Breast epithelium (tissue), 4 donors: Measurements from ENCODE around the gene FRAT1. TPM values are rescaled to one million over a fixed set of nuclear protein-coding genes. Genes with fewer than 3 reads are reported as not detected.

Experiments used
- DNase-seq, 2 donors: peaks; one replicate each; pipeline ENCODE4 v3.0.0-alpha.2; 2019; ENCODE audit warnings: low spot score in 2 of 2
- H3K27ac ChIP-seq, 2 donors: fragments of 200-600 bp; sonication (generic) in 1 of 2; one replicate each; pipeline ENCODE4 v1.5.1; 2016 to 2019; ENCODE audit warnings: mild to moderate bottlenecking in 1 of 2
- H3K27me3 ChIP-seq, 2 donors: fragments of 200-600 bp; sonication (generic) in 1 of 2; one replicate each; pipeline versions ENCODE4 v1.5.1 to v1.6.0; 2017 to 2019; ENCODE audit warnings: control low read depth in 1 of 2, mild to moderate bottlenecking in 1 of 2
- H3K36me3 ChIP-seq: fragments of 200-600 bp; one replicate; pipeline ENCODE4 v1.5.1; 2019
- H3K4me1 ChIP-seq, 2 donors: fragments of 200-600 bp; sonication (generic); one replicate each; pipeline ENCODE4 v1.5.1; 2016 to 2019; ENCODE audit warnings: control low read depth in 1 of 2
- H3K4me3 ChIP-seq, 3 donors: fragments of 200-600 bp; sonication (generic); 1 replicate in 2 of 3; 2 replicates in 1 of 3; pipeline ENCODE4 v1.5.1; 2016 to 2019; ENCODE audit warnings: mild to moderate bottlenecking in 3 of 3, moderate library complexity in 2 of 3
- H3K9me3 ChIP-seq, 2 donors: fragments of 200-600 bp; sonication (generic) in 1 of 2; one replicate each; pipeline ENCODE4 v1.5.1; 2016 to 2019; ENCODE audit warnings: control low read depth in 1 of 2
- CTCF ChIP-seq, 3 donors: fragments of 450-650 bp; IDR thresholded peaks; one replicate each; pipeline ENCODE4 v1.5.1; 2016 to 2017; ENCODE audit warnings: antibody characterized with exemption in 3 of 3, mild to moderate bottlenecking in 3 of 3, moderate library complexity in 3 of 3
- POLR2A ChIP-seq: fragments of 450-650 bp; IDR thresholded peaks from one replicate; pipeline ENCODE4 v1.6.1; 2016; ENCODE audit warnings: antibody characterized with exemption, mild to moderate bottlenecking, moderate library complexity
- POLR2AphosphoS5 ChIP-seq, 3 donors: sonication (generic); formaldehyde crosslinking; IDR thresholded peaks; one replicate each; pipeline ENCODE4 v1.6.1; 2017; ENCODE audit warnings: antibody characterized with exemption in 3 of 3
- intact Hi-C: fragments of 100-400 bp; cut with DNase I; formaldehyde crosslinking; loops from one replicate; pipeline ENCODE4 v1.15.1; 2023; ENCODE audit warnings: low total_unique reads
- total RNA-seq, 3 donors: library from RNA; depleted of rRNA; stranded (reverse); fragments of >200 nt; gene quantifications; one replicate each; pipeline ENCODE4 v1.1.0, GENCODE V29; 2016

FRAT1 gene
- total RNA-seq, 3 donors from 2014 or later, result 3.6 to 11.6 (median 9.8) TPM

GRCh38 chr10:97298223-97298571 lies 20.9 kb upstream of the FRAT1 start:
- no peak for TF ChIP-seq POLR2A
- TF ChIP-seq CTCF (IDR thresholded peaks at IDR 0.05), result no peak
- no peak for TF ChIP-seq POLR2AphosphoS5 (IDR thresholded peaks at IDR 0.05)
- intact Hi-C loops, result no loop called here
- Histone ChIP-seq H3K27me3 (no peaks in the 10 kb centered on the region), H3K4me3 (no peak overlapping the region), H3K9me3 (no peaks in the 10 kb centered on the region), H3K27ac (no peak overlapping the region), H3K36me3 (no peaks in the 10 kb centered on the region), H3K4me1 (no peaks in the 10 kb centered on the region)
- DNase-seq, result no peak

- no peaks in the 10 kb centered on the region for H3K27me3 ChIP-seq
- H3K4me3 ChIP-seq, result no peak overlapping the region
- no peaks in the 10 kb centered on the region for H3K36me3 ChIP-seq
- no peak for DNase-seq
- H3K9me3 ChIP-seq, result no peaks in the 10 kb centered on the region
- intact Hi-C loops, result no loop called here
- TF ChIP-seq POLR2A (no peak), CTCF (IDR thresholded peaks at IDR 0.05) (no peak), POLR2AphosphoS5 (IDR thresholded peaks at IDR 0.05) (no peak)
- H3K27ac ChIP-seq, result no peak overlapping the region
- H3K4me1 ChIP-seq, result no peaks in the 10 kb centered on the region
Observed at GRCh38 chr10:97300980-97301379, 18.1 kb upstream of the FRAT1 start.

GRCh38 chr10:97302088-97302791 lies 16.8 kb upstream of the FRAT1 start:
- H3K4me1 ChIP-seq, result no peaks in the 10 kb centered on the region
- TF ChIP-seq CTCF (IDR thresholded peaks at IDR 0.05) (no peak), POLR2AphosphoS5 (IDR thresholded peaks at IDR 0.05) (no peak), POLR2A (no peak)
- H3K9me3 ChIP-seq, result no peaks in the 10 kb centered on the region
- no peaks in the 10 kb centered on the region for H3K36me3 ChIP-seq
- no peak overlapping the region for H3K27ac ChIP-seq
- intact Hi-C loops, result no loop called here
- DNase-seq, result no peak
- no peaks in the 10 kb centered on the region for H3K27me3 ChIP-seq
- no peak overlapping the region for H3K4me3 ChIP-seq

- H3K9me3 ChIP-seq, result no peaks in the 10 kb centered on the region
- H3K27me3 ChIP-seq, result no peaks in the 10 kb centered on the region
- no peak for DNase-seq
- intact Hi-C loops, result no loop called here
- TF ChIP-seq POLR2A, result no peak
- TF ChIP-seq POLR2AphosphoS5 (IDR thresholded peaks at IDR 0.05), result no peak
- no peak for TF ChIP-seq CTCF (IDR thresholded peaks at IDR 0.05)
- H3K4me3 ChIP-seq, result no peak overlapping the region
- H3K27ac ChIP-seq, result no peak overlapping the region
- no peaks in the 10 kb centered on the region for H3K36me3 ChIP-seq
- H3K4me1 ChIP-seq, result no peaks in the 10 kb centered on the region
Observed at GRCh38 chr10:97307441-97307840, 11.6 kb upstream of the FRAT1 start.

GRCh38 chr10:97307866-97308780 lies 10.9 kb upstream of the FRAT1 start:
- H3K4me3 ChIP-seq, result no peak overlapping the region
- DNase-seq, result no peak
- H3K9me3 ChIP-seq, result no peaks in the 10 kb centered on the region
- intact Hi-C loops, result no loop called here
- H3K27me3 ChIP-seq, result no peaks in the 10 kb centered on the region
- no peaks in the 10 kb centered on the region for H3K36me3 ChIP-seq
- H3K27ac ChIP-seq, result no peak overlapping the region
- TF ChIP-seq POLR2AphosphoS5 (IDR thresholded peaks at IDR 0.05) (no peak), CTCF (IDR thresholded peaks at IDR 0.05) (no peak), POLR2A (no peak)
- no peaks in the 10 kb centered on the region for H3K4me1 ChIP-seq
